ENCODE results near the gene FCAMR.

The FCAMR gene

GRCh38 chr1:207014728-207015127, 44.5 kb upstream of the FCAMR start:
- H3K4me3 ChIP-seq (ENCODE audit: control insufficient read depth, low read depth, low read length), result no peak overlapping the region
- DNase-seq (ENCODE audit: low read depth), result no peak
- no peak for TF ChIP-seq CTCF (IDR thresholded peaks at IDR 0.05; ENCODE audit: control insufficient read depth, insufficient read depth, low read depth, low read length, missing control alignments)

GRCh38 chr1:207013321-207014085, 43.2 kb upstream of the FCAMR start:
- no peak for DNase-seq (ENCODE audit: low read depth)
- no peak overlapping the region for H3K4me3 ChIP-seq (ENCODE audit: control insufficient read depth, low read depth, low read length)
- no peak for TF ChIP-seq CTCF (IDR thresholded peaks at IDR 0.05; ENCODE audit: control insufficient read depth, insufficient read depth, low read depth, low read length, missing control alignments)

DNA sequence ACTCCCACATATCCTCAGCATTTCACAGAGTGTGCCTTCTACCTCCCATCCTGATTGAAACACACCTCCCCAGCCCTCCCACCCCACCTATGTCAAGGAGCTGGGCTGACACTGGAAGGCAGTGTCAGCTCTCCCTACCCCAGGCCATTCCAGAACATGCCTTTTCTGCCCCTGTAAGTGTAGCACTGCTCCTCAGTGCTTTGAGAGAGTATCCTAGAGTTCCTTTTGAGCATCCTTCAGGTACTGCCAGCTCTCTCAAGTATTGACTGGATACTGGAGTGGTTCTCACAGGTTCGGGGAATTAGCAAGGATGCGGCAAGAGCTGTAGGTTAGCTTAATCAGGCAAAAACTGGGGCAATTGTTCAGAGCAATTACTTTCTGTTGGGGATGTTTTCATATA, 40.5 kb upstream of the FCAMR start:
- TF ChIP-seq CTCF (IDR thresholded peaks at IDR 0.05; ENCODE audit: control insufficient read depth, insufficient read depth, low read depth, low read length, missing control alignments), result no peak
- no peak for DNase-seq (ENCODE audit: low read depth)
- H3K4me3 ChIP-seq (ENCODE audit: control insufficient read depth, low read depth, low read length), result no peak overlapping the region

DNA sequence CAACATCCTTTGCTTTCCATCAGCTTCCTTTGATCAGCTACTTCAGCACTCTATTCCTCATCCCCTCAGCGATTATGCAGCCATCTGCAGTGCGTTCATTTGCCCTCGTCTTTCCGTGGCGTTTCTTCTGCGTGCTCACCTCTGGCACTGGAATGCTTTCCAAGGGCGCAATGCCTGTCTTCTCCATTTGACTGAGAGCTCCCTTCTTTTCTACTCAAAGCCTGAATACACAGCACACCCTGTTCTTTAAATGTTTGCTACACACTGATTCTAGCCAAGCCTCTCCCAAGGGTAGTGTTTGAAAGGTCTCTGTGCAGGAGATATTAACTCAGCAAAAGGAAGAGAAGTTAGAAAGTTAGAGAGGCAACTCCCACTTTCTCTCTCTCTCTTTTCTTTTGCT, 39.7 kb upstream of the FCAMR start:
- DNase-seq (ENCODE audit: low read depth), result no peak
- no peak overlapping the region for H3K4me3 ChIP-seq (ENCODE audit: control insufficient read depth, low read depth, low read length)

GRCh38 chr1:207009182-207009850, 39.1 kb upstream of the FCAMR start:
- no peak overlapping the region for H3K4me3 ChIP-seq (ENCODE audit: control insufficient read depth, low read depth, low read length)
- no peak for DNase-seq (ENCODE audit: low read depth)
- no peak for TF ChIP-seq CTCF (IDR thresholded peaks at IDR 0.05; ENCODE audit: control insufficient read depth, insufficient read depth, low read depth, low read length, missing control alignments)

More for the DNA sequence above, 39.7 kb upstream of the FCAMR start:
- TF ChIP-seq CTCF (IDR thresholded peaks at IDR 0.05; ENCODE audit: control insufficient read depth, insufficient read depth, low read depth, low read length, missing control alignments), result no peak

DNA sequence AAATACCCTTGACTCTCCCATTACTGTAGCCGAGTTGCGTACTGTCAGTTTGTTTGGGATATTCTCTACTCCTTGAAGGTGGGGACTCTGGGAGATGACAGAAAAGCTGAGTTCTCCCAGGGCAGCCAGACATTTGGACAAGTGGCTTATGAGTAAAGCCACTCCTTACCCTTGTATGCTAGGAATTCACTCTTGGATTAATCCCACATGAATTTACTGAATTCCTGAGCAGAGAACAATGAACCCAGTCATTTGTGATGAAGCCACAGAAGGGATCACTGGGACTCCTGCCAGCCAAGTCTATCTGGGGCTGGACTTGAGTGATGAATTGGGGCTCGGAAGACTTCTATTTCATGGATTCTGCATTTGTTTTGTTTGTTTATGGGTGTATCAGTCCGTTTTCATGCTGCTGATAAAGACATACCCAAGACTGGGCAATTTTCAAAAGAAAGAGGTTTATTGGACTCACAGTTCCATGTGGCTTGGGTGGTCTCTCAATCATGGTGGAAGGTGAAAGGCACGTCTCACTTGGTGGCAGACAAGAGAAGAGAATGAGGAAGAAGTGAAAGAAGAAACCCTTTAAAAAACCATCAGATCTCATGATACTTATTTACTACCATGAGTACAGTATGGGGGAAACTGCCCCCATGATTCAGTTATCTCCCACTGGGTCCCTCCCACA, 37.2 kb upstream of the FCAMR start:
- no peak overlapping the region for H3K4me3 ChIP-seq (ENCODE audit: control insufficient read depth, low read depth, low read length)
- TF ChIP-seq CTCF (IDR thresholded peaks at IDR 0.05; ENCODE audit: control insufficient read depth, insufficient read depth, low read depth, low read length, missing control alignments), result no peak
- peak; percentile 88 for DNase-seq (ENCODE audit: low read depth)
